Effector memory CD8-positive, alpha-beta T cell (primary cell): Measurements from ENCODE around the gene TOMM20.
"Not testable (repeated sequence)": the region's sequence is repeated elsewhere in the genome, so short reads cannot be mapped to it uniquely, and the experiment has no call there.

Experiments used
- ATAC-seq: fragments of 150-1000 bp; cut with Tn5 transposase; replicated peaks from 2 replicates; pipeline ENCODE4 v1.10.0; 2021; ENCODE audit warnings: mild to moderate bottlenecking, moderate library complexity
- DNase-seq, 3 experiments: peaks; one replicate each; pipeline ENCODE4 v3.0.0; 2021
- H3K27ac Mint-ChIP-seq, 2 donors: one replicate each; pipeline ENCODE4 v1.8.0; 2022; ENCODE audit warnings: mild to moderate bottlenecking in 2 of 2, mixed read lengths in 2 of 2, moderate library complexity in 2 of 2
- H3K27me3 Mint-ChIP-seq, 2 donors: one replicate each; pipeline ENCODE4 v1.8.0; 2022; ENCODE audit warnings: mixed read lengths in 2 of 2
- H3K36me3 Mint-ChIP-seq: one replicate; pipeline ENCODE4 v1.8.0; 2022; ENCODE audit warnings: mild to moderate bottlenecking, moderate library complexity, mixed read lengths; ENCODE audit not compliant: insufficient read depth
- H3K4me1 Mint-ChIP-seq, 2 donors: one replicate each; pipeline ENCODE4 v1.8.0; 2022; ENCODE audit warnings: low read depth in 2 of 2, mixed read lengths in 2 of 2
- H3K4me3 Mint-ChIP-seq, 2 donors: one replicate each; pipeline ENCODE4 v1.8.0; 2022; ENCODE audit warnings: mild to moderate bottlenecking in 2 of 2, mixed read lengths in 2 of 2, moderate library complexity in 2 of 2
- H3K9me3 Mint-ChIP-seq, 2 donors: one replicate each; pipeline ENCODE4 v1.8.0; 2022; ENCODE audit warnings: mixed read lengths in 2 of 2
- total RNA-seq, 9 experiments: gene quantifications; one replicate each; lab custom pipeline; 2026; lab: John Stamatoyannopoulos, UW

Gene TOMM20
- 91.9 to 278 (median 179) reads per million in 9 experiments for total RNA-seq

- Mint-ChIP-seq H3K4me1 (peaks cover 33% of the 10 kb centered on the region in 2 donors), H3K9me3 (no peaks in the 10 kb centered on the region), H3K27ac (peak within 1 kb of the TSS; percentile 97 to 98), H3K27me3 (no peaks in the 10 kb centered on the region), H3K4me3 (peak within 1 kb of the TSS; percentile 94 to 100), H3K36me3 (peaks cover 59% of the 10 kb centered on the region)
- DNase-seq: peak; percentile 89 to 92 (median 89)
- peak; percentile 89 for ATAC-seq
These were observed at the start of gene TOMM20 for GRCh38 chr1:235128456-235129328. TOMM20 (minus strand) TSS chr1:235128837; CDS start chr1:235128715, 122 bp downstream.

GRCh38 chr1:235176486-235176885 lies 47.8 kb upstream of the TOMM20 start:
- peaks cover 2 to 6% of the 10 kb centered on the region in 2 donors for H3K4me1 Mint-ChIP-seq
- H3K27ac Mint-ChIP-seq: no peak overlapping the region
- no peak for ATAC-seq
- H3K27me3 Mint-ChIP-seq: no peaks in the 10 kb centered on the region
- peaks cover 75% of the 10 kb centered on the region for H3K36me3 Mint-ChIP-seq
- no peak for DNase-seq
- H3K4me3 Mint-ChIP-seq: no peak overlapping the region
- no peaks in the 10 kb centered on the region for H3K9me3 Mint-ChIP-seq

- H3K27ac Mint-ChIP-seq: peak overlapping the region in 1 of 2 donors; percentile 6
- no peak overlapping the region for H3K4me3 Mint-ChIP-seq
- DNase-seq (no peak), ATAC-seq (no peak)
- H3K9me3 Mint-ChIP-seq: no peaks in the 10 kb centered on the region
- no peaks in the 10 kb centered on the region for H3K27me3 Mint-ChIP-seq
- H3K4me1 Mint-ChIP-seq: no peaks in the 10 kb centered on the region
- peaks cover 78% of the 10 kb centered on the region for H3K36me3 Mint-ChIP-seq
These were observed 41.3 kb upstream of the TOMM20 start for GRCh38 chr1:235169986-235170385.

GRCh38 chr1:235168375-235168774 lies 39.7 kb upstream of the TOMM20 start:
- no peak overlapping the region for H3K4me3 Mint-ChIP-seq
- no peaks in the 10 kb centered on the region for H3K9me3 Mint-ChIP-seq
- no peaks in the 10 kb centered on the region for H3K4me1 Mint-ChIP-seq
- DNase-seq: no peak
- peaks cover 68% of the 10 kb centered on the region for H3K36me3 Mint-ChIP-seq
- no peak for ATAC-seq
- no peak overlapping the region for H3K27ac Mint-ChIP-seq
- H3K27me3 Mint-ChIP-seq: no peaks in the 10 kb centered on the region

- Mint-ChIP-seq H3K36me3 (peaks cover 14% of the 10 kb centered on the region), H3K27ac (peak overlapping the region; percentile 97 to 98), H3K4me1 (peaks cover 6 to 8% of the 10 kb centered on the region in 2 donors), H3K9me3 (no peaks in the 10 kb centered on the region), H3K4me3 (peak overlapping the region in 1 of 2 donors; percentile 96), H3K27me3 (no peaks in the 10 kb centered on the region)
- ATAC-seq (no peak), DNase-seq (no peak)
These were observed 33.2 kb upstream of the TOMM20 start for GRCh38 chr1:235161685-235162327.

- peak within 1 kb of the TSS in 1 of 2 donors; percentile 96 for H3K4me3 Mint-ChIP-seq
- H3K4me1 Mint-ChIP-seq: peaks cover 6 to 8% of the 10 kb centered on the region in 2 donors
- H3K27me3 Mint-ChIP-seq: no peaks in the 10 kb centered on the region
- peak within 1 kb of the TSS; percentile 97 to 98 for H3K27ac Mint-ChIP-seq
- peak; percentile 90 for ATAC-seq
- peak; percentile 89 to 90 (median 90) for DNase-seq
- no peaks in the 10 kb centered on the region for H3K9me3 Mint-ChIP-seq
- H3K36me3 Mint-ChIP-seq: peaks cover 14% of the 10 kb centered on the region
These were observed 32.5 kb upstream of the TOMM20 start, which contains the start of gene RBM34 for GRCh38 chr1:235160957-235161684. RBM34 (minus strand) TSS chr1:235161250; CDS start chr1:235161226, 24 bp downstream.

GRCh38 chr1:235160383-235160956 lies 31.8 kb upstream of the TOMM20 start:
- no peak for DNase-seq

GRCh38 chr1:235159930-235160329 lies 31.3 kb upstream of the TOMM20 start:
- H3K27ac Mint-ChIP-seq: peak overlapping the region; percentile 97 to 98
- not testable (repeated sequence) for H3K4me1 Mint-ChIP-seq

More at GRCh38 chr1:235160383-235160956, 31.8 kb upstream of the TOMM20 start:
- H3K4me3 Mint-ChIP-seq: peak overlapping the region in 1 of 2 donors; percentile 96
- H3K9me3 Mint-ChIP-seq: no peaks in the 10 kb centered on the region
- H3K27ac Mint-ChIP-seq: peak overlapping the region; percentile 97 to 98
- H3K4me1 Mint-ChIP-seq: peaks cover 6 to 8% of the 10 kb centered on the region in 2 donors
- peak; percentile 63 for ATAC-seq
- no peaks in the 10 kb centered on the region for H3K27me3 Mint-ChIP-seq
- H3K36me3 Mint-ChIP-seq: peaks cover 11% of the 10 kb centered on the region

GRCh38 chr1:235159284-235159683 lies 30.6 kb upstream of the TOMM20 start:
- not testable (repeated sequence) for H3K27ac Mint-ChIP-seq, H3K4me1 Mint-ChIP-seq, H3K27me3 Mint-ChIP-seq, DNase-seq, H3K9me3 Mint-ChIP-seq, ATAC-seq
- Mint-ChIP-seq H3K4me3 (peak overlapping the region in 1 of 2 donors; percentile 96), H3K36me3 (peaks cover 15% of the 10 kb centered on the region)

More at GRCh38 chr1:235159930-235160329, 31.3 kb upstream of the TOMM20 start:
- H3K27me3 Mint-ChIP-seq, ATAC-seq, H3K9me3 Mint-ChIP-seq, DNase-seq: not testable (repeated sequence)
- Mint-ChIP-seq H3K4me3 (peak overlapping the region in 1 of 2 donors; percentile 96), H3K36me3 (peaks cover 12% of the 10 kb centered on the region)

GRCh38 chr1:235158680-235159079 lies 30.0 kb upstream of the TOMM20 start:
- no peak for ATAC-seq
- Mint-ChIP-seq H3K27ac (no peak overlapping the region), H3K27me3 (no peaks in the 10 kb centered on the region), H3K36me3 (peaks cover 18% of the 10 kb centered on the region), H3K9me3 (no peaks in the 10 kb centered on the region), H3K4me3 (no peak overlapping the region), H3K4me1 (peaks cover 9 to 11% of the 10 kb centered on the region in 2 donors)
- DNase-seq: no peak

- Mint-ChIP-seq H3K4me1 (peaks cover 9 to 17% of the 10 kb centered on the region in 2 donors), H3K36me3 (peaks cover 33% of the 10 kb centered on the region), H3K27me3 (no peaks in the 10 kb centered on the region), H3K4me3 (no peak overlapping the region), H3K9me3 (no peaks in the 10 kb centered on the region), H3K27ac (no peak overlapping the region)
- ATAC-seq (no peak), DNase-seq (no peak)
These were observed 28.5 kb upstream of the TOMM20 start for GRCh38 chr1:235157150-235157549.

- Mint-ChIP-seq H3K4me1 (peaks cover 7 to 16% of the 10 kb centered on the region in 2 donors), H3K4me3 (no peak overlapping the region), H3K27ac (no peak overlapping the region), H3K27me3 (no peaks in the 10 kb centered on the region), H3K36me3 (peaks cover 35% of the 10 kb centered on the region), H3K9me3 (no peaks in the 10 kb centered on the region)
- no peak for DNase-seq
- ATAC-seq: no peak
These were observed 28.1 kb upstream of the TOMM20 start for GRCh38 chr1:235156740-235157139.

GRCh38 chr1:235156265-235156664 lies 27.6 kb upstream of the TOMM20 start:
- no peak for ATAC-seq
- Mint-ChIP-seq H3K36me3 (peaks cover 40% of the 10 kb centered on the region), H3K4me3 (no peak overlapping the region), H3K9me3 (no peaks in the 10 kb centered on the region), H3K27ac (no peak overlapping the region), H3K27me3 (no peaks in the 10 kb centered on the region), H3K4me1 (peaks cover 8 to 16% of the 10 kb centered on the region in 2 donors)
- no peak for DNase-seq
